ENCODE measurements around the gene TMEM54. TPM values are rescaled to one million over a fixed set of nuclear protein-coding genes. Genes with fewer than 3 reads are reported as not detected.
A peak's percentile ranks its signal among the peaks of the same experiment; 100 is the strongest.

TMEM54 gene
- 100 to 1,000 TPM; 151 to 255 (median 178) TPM for total RNA-seq

- DNase-seq: no peak
- Histone ChIP-seq H3K9me3 (no peaks in the 10 kb centered on the region), H3K4me1 (peaks cover 9 to 33% (median 20%) of the 10 kb centered on the region in 3 donors), H3K27ac (peak within 1 kb of the TSS; percentile 72 to 91 (median 82)), H3K36me3 (no peaks in the 10 kb centered on the region), H3K27me3 (peaks cover 0 to 22% (median 0%) of the 10 kb centered on the region in 4 donors), H3K4me3 (peak within 1 kb of the TSS; percentile 52 to 92 (median 68))
- TF ChIP-seq CTCF (IDR thresholded peaks at IDR 0.05): peak in 1 of 6 experiments; percentile 29
- peak in 1 of 4 donors; percentile 5 for TF ChIP-seq POLR2A (IDR thresholded peaks at IDR 0.05)
- no CpG with 5 or more reads among the region's 92 CpGs for WGBS, 2 donors
- intact Hi-C loops (cut with DNase I): no loop called here
Observed at GRCh38 chr1:32900956-32901822, at the start of gene TMEM54. Gene TMEM54, minus strand, starts transcription at chr1:32901389. Its CDS starts 151 bp downstream, at chr1:32901238.

GRCh38 chr1:32949519-32949918 is 48.3 kb upstream of the TMEM54 start:
- no peaks in the 10 kb centered on the region for H3K9me3 ChIP-seq
- peaks cover 2 to 23% (median 15%) of the 10 kb centered on the region in 3 donors for H3K4me1 ChIP-seq
- peaks cover 13 to 50% (median 15%) of the 10 kb centered on the region in 3 donors for H3K36me3 ChIP-seq
- intact Hi-C loops (cut with DNase I): no loop called here
- no peak overlapping the region for H3K4me3 ChIP-seq
- DNase-seq: no peak
- no peak for TF ChIP-seq POLR2A (IDR thresholded peaks at IDR 0.05)
- TF ChIP-seq CTCF (IDR thresholded peaks at IDR 0.05): no peak
- 78% methylated on average over 5 of the region's 5 CpGs for WGBS, 2 donors
- peak overlapping the region in 2 of 4 donors; percentile 5 to 46 for H3K27ac ChIP-seq
- no peaks in the 10 kb centered on the region for H3K27me3 ChIP-seq

GRCh38 chr1:32948905-32949304 is 47.7 kb upstream of the TMEM54 start:
- H3K27me3 ChIP-seq: no peaks in the 10 kb centered on the region
- peaks cover 2 to 23% (median 12%) of the 10 kb centered on the region in 3 donors for H3K4me1 ChIP-seq
- WGBS, 2 donors: 23 to 35% methylated on average over 1 of the region's 1 CpG
- peak overlapping the region in 2 of 4 donors; percentile 5 to 46 for H3K27ac ChIP-seq
- H3K36me3 ChIP-seq: peaks cover 15 to 56% (median 18%) of the 10 kb centered on the region in 3 donors
- intact Hi-C loops (cut with DNase I): no loop called here
- TF ChIP-seq POLR2A (IDR thresholded peaks at IDR 0.05): no peak
- no peak for TF ChIP-seq CTCF (IDR thresholded peaks at IDR 0.05)
- no peak overlapping the region for H3K4me3 ChIP-seq
- H3K9me3 ChIP-seq: no peaks in the 10 kb centered on the region
- no peak for DNase-seq

GRCh38 chr1:32948390-32948722 is 47.2 kb upstream of the TMEM54 start:
- Histone ChIP-seq H3K4me3 (no peak overlapping the region), H3K4me1 (peaks cover 2 to 23% (median 7%) of the 10 kb centered on the region in 3 donors), H3K36me3 (peaks cover 18 to 61% (median 24%) of the 10 kb centered on the region in 3 donors), H3K9me3 (no peaks in the 10 kb centered on the region), H3K27ac (peak overlapping the region in 2 of 4 donors; percentile 5 to 46), H3K27me3 (no peaks in the 10 kb centered on the region)
- DNase-seq: no peak
- intact Hi-C loops (cut with DNase I): no loop called here
- 71 to 95% methylated on average over 1 of the region's 1 CpG for WGBS, 2 donors
- TF ChIP-seq CTCF (IDR thresholded peaks at IDR 0.05): no peak
- TF ChIP-seq POLR2A (IDR thresholded peaks at IDR 0.05): no peak

- Histone ChIP-seq H3K9me3 (no peaks in the 10 kb centered on the region), H3K4me3 (no peak overlapping the region), H3K36me3 (peaks cover 23 to 67% (median 25%) of the 10 kb centered on the region in 3 donors), H3K27ac (peak overlapping the region in 1 of 4 donors; percentile 5), H3K4me1 (peaks cover 2 to 23% (median 5%) of the 10 kb centered on the region in 3 donors), H3K27me3 (no peaks in the 10 kb centered on the region)
- TF ChIP-seq CTCF (IDR thresholded peaks at IDR 0.05): no peak
- TF ChIP-seq POLR2A (IDR thresholded peaks at IDR 0.05): no peak
- intact Hi-C loops (cut with DNase I): no loop called here
- no peak for DNase-seq
- 79 to 83% methylated on average over 6 of the region's 6 CpGs for WGBS, 2 donors
Observed at GRCh38 chr1:32947669-32948389, 46.6 kb upstream of the TMEM54 start.

Data from esophagus squamous epithelium (tissue), 5 donors.